Fibroblast of skin of right biceps (primary cell): Measurements from ENCODE around the gene EXOC2.
A peak's percentile ranks its signal among the peaks of the same experiment; 100 is the strongest.

Experiments
- DNase-seq: peaks from one replicate; pipeline ENCODE4 v3.0.0-alpha.2; 2013

Gene EXOC2

DNA sequence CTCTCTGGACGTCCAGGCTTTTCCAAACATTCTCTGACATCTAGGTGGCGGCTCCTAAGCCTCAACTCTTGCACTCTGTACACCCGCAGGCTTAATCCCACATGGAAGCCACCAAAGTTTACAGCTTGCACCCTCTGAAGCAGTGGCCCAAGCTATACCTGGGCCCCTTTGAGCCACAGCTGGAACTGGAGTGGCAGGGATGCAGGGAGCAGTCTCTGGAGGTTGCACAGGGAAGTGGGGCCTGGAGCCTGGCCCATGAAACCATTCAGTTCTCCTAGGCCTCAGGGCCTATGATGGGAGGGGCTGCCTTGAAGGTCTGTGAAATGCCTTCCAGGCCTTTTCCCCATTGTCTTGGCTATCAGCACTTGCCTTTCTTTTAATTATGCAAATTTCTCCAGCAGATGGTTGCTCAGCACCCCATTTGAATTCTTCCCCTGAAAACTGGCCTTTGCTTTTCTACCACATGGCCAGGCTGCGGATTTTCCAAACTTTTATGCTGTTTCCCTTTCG, 236.5 kb downstream of the EXOC2 start:
- no peak for DNase-seq

DNA sequence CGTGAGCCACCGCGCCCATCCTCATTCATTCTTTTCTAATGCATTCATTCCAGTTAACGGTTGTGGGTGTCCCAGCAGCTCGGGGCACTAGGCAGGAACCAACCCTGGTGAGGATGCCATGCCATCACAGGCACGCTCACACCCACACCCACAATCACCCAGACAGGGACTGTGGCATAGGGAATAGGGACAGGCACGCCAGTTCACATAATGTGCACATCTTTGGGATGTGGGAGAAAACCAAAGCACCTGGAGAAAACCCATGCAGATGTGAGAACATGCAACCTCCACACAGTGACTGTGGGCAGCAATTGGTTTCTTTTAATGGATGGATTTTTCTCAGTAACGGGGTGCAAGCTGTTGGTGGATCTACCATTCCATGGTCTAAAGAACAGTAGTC, 237.1 kb downstream of the EXOC2 start:
- no peak for DNase-seq

DNA sequence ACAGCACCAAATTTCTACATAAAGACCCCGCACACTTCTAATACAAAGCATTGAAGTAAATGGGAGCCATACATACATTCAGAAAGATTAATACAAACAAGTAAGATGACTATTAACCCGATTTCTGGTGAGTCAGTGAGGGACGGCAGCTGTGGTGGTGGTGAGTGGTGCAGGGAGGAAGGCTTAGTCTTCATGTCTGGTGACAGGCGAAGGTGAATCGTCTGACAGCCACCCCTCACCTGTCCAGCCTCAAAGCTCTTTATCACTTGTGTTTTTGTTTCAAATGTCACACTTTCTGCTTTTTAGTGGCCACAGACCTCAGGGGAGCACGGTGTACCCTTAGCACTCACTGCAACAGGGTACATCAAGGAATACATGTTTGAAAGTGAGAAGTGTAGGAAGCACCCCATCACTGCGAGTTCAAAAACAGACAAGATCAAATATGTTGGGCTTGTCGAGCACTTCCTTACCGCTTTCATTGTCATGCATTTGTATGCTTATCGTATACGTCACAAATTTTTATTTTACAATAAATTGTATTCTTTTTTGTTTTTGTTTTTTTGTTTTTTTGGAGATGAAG, 237.8 kb downstream of the EXOC2 start:
- no peak for DNase-seq

DNA sequence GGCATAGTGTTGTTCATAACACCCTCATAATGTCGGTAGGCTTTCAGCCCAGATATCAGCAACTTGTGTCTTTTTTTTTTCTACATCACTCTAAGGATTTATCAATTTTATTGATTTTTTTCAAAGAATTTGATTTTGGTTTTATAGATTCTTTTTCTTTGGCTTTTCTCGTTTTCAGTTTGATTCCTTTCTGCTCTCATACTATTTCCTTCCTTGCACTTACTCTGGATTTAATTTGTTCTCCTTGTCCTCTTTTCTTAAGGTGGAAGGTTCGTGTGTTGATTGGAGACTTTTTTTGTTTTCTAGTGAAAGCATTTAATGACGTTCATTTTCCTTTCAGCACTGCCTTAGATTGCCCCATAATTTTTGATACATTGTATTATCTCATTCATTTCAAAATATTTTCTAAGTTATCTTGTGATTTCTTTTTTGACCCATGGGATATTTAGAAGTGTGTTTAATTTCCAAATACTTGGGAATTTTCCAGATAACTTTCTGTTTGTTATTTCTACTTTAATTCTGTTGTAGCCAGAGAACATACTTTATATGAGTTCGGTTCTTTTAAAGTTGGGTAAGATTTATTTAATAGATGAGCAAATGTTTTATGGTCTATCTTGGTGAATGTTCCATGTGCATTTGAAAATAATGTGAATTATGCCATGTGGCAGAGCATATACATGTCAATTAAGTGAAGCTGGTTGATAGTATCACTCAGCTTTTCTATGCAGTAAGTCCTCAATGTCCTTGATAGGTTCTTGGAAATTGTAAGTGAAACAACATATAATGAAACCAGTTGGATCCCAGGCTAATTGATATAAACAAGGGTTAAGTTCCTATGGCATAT, 238.6 kb downstream of the EXOC2 start:
- DNase-seq, result no peak

DNA sequence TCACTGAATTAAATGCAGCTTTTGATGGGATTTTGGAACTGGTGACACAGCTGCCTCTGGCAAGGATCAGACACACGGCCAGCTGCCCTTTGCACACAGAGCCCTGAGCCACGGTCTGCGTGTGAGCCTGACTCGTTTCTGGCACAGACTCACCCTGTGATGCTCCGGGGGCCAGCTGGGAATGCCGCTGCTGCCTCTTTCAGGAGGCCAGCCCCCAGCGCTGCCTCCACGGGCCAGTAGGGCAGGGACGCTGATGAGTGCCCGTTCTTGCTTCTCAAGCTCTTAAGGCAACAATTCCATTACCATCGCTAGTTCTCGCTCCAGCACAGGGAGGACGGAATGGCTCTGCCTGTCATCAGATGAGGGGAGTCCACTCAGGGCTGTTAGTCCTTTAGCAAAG, 239.8 kb downstream of the EXOC2 start:
- DNase-seq, result no peak

DNA sequence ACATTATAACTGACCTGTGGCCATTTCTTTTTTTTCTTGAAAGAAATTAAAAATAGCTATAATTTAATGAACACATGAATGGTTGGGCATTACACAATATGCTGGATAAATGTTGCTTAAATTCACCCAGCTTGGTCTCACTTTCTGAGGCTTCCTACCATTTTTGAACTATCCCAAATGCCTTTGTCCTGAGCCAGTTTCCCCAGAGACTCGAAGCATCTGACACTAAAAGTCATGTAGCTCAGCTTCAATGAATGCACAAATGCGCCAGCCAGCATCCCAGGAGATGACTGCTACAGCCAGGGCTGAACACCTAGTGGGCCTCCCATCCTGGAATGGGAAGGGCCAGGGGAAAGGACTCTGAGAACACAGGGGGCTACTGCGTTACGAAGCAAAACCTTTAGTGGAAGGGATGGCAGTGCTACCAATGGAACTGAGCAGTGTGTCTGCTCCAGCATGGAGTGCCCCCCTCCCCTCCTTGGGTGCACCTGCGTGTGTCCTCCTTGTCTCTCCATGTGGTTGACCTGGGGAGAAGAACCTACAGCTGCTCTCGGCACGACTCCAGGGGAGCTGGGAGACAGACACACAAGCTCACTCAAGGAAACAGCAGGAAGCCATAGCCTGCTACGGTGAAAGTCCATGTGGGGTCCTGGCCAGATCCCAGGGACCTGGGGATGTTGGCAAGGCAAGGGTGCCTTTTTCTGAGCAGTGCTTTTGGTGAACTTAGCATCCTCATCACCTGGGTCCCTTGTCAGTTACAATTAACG, 240.5 kb downstream of the EXOC2 start:
- DNase-seq, result peak; percentile 22

DNA sequence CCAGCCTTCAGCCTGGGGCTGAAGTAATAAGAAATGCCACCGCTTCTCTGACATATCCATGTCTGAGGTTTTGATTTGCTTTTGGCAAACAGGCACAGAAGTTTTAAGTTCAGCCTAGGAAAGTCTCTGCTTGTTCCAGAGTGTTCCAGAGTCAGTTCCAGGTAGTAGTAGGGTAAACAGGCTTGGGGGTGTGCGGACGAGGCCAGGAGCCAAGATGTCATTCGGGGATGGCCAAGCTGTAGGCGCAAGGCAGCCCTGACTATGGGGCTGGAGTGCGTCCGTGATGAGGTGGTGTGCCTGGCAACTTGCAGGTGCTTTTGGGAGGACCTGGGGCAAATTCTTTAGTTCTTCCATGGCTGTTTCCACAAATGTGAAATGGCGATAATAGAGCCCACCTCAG, 241.1 kb downstream of the EXOC2 start:
- DNase-seq, result no peak

DNA sequence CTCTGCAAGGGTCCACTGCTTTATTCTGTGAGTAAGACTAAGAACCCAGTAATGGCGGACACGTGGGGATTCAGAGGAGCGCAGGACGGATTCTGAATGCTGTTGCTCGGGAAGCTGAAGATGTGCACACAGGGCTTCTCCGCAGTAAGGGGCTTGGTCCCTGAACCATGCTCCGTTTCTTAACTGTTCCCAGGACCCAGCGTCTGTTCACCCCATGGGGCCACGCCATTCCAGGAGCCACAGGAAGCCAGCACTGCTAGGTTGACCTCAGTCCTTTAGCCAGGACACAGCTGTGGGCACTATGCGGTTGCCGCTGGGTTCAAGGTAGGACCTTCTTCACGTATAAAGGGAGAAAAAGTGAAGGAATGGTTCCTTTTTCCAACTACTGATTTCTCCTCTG, 241.6 kb downstream of the EXOC2 start:
- DNase-seq, result no peak

DNA sequence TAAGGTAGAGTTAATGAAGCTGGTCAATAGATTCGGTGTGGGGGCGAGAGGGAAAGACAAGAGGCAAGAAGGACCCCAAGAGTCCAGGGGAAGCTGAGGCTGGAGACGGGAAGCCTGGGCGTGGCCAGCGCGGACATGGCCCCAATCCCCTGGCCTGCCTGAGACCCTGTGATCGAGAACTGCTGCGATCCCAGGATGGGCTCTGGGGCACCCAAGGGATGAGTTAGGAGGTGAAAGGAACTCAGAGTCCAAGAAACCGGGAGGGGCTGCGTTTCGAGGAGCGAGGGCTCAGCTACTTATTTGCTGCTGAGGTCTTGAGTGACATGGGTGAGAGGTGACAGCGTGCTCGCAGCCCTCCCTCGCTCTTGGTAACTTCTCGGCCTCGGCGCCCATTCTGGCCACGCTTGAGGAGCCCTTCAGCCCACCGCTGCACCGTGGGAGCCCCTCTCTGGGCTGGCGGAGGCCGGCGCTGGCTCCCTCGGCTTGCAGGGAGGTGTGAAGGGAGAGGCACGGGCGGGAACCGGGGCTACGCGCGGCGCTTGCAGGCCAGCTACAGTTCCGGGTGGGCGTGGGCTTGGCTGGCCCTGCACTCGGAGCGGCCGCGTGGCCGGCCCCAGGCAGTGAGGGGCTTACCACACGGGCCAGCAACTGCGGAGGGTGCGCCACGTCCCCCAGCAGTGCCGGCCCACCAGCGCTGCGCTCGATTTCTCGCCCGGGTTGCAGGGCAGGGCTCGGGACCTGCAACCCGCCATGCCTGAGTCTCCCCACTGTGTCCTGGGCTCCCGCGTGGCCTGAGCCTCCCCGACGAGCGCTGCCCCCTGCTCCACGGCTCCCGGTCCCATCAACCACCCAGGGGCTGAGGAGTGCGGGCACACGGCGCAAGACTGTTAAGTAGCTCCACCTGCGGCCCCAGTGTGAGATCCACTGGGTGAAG, 243.2 kb downstream of the EXOC2 start:
- DNase-seq, result no peak

DNA sequence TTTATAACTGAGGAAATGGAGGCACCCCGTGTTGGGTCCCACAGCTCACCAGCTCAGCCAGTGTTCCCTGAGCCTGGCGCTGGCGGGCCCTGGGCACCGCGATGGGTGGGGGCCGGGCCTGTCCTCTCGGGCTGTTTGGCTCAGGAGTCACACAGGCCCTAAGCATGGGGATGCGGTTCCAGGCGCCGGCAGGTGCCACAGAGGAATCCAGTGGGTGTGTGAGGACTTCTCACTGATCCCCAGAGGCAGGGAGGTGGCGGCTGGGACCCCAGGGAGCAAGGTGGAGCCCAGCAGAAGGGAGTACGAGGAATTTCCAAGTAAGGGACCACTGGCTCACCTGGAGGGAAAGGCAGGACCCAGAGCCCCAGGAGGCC, 243.9 kb downstream of the EXOC2 start:
- DNase-seq, result no peak

DNA sequence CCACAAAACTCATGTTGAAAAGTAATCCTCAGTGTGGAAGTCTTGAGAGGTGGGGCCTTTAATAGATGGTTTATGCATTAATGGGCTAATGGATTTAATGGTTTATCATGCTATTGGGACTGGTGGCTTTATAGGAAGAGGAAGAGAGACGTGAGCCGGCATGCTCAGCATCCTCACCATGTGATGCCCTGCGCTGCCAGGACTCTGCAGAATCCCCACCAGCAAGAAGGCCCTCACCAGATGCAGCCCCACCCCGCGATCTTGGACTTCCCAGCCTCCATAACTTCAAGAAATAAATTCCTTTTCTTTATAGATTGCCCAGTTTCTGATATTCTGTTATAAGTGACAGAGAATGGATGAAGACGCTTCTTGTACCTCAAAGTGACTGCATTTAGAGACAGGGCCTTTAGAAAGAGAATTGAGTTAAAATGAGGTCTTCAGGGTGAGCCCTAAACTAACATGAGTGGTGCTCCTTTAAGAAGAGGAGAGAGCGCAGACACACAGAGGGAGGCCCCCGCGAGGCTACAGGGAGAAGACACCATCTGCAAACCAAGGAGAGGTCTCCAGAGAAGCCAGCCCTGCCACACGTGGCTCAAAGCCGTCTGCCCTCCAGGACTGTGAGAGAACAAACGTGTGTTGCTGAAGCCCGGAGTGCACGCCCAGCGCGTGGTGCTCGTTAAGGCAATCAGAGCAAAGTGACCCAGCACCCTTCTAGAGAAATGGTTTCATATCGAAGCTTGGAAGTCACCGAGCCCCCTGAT, 244.5 kb downstream of the EXOC2 start:
- DNase-seq, result no peak

DNA sequence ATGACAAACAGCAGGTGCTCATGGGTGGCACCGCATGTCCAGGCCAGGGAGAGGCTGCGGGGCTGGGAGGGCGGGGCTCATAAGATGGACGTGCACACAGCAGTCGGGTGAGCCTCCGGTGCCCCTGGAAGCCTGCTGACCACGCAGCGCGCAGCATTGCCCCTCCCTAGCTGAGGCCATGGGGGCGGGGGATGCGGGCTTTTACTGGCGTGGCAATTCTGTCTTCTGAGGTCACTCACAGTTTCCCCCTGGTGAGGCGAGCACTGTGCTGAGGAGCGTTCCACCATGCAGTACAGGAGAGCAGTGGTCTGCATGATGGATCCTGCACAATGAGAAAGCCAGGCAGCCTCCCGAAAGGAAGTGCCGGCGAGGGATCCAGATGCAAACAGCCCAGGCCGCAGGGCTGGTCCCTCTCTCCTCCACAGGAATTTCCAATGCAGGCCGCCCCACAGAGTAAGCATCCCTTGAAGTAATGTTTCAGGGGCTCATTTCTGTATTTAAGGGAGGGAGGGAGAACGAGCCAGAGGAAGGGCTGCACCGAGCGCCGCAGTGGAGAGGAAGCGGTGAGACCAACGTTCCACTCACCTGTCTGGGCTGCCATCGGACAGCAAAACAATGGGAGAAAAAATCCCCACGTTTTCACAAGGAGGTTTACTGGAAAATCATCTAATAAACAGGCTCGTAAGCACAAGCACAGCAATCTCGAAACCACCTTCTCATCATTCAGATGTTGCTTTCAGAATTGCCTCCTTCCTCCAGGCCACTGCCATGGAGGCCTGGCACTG, 245.4 kb downstream of the EXOC2 start:
- DNase-seq, result no peak

DNA sequence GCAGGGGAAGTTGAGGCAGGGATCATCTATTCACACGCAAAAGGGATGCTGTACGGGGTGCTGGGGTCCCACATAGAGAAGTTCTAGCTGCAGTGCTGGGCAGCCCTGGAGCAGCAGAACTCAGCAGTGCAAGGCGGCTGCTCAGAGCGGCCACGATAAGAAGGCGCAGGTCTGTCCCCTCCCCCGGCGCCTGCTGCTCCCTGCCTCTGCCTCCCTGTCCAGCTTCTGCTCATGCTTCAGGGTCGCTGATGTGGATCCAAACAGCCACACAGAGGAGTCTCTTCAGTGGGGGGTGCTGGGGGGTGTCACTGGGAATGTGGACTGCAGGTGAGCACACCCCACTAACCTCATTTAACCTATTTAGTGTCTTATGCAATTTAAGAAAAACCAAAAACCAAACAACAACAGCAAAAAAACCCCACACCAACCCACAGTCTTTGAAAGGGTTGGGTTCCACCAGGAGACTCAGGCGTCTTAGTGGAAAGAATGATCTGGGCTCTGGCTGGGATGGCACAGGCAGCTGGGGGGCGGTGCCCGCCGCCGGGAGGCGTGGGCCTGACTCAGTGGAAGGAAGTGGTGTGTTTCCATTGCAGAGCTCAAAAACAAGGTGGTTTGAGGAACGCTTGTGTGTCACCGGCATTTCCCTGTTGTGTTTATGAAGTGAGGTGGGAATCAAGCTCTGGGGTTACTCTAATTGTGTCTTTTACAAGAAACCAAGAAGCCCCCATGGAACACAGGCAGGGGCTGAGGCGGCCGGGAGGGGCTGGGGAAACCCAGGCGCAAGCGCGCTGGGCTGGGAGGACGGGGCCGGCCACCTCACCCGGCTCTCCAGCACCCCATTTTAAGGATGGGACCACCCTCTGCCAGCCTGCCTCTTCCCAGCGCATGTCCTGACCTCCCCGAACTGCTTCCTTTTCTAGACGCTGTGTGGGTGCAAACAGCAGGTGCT, 246.2 kb downstream of the EXOC2 start:
- DNase-seq, result no peak

DNA sequence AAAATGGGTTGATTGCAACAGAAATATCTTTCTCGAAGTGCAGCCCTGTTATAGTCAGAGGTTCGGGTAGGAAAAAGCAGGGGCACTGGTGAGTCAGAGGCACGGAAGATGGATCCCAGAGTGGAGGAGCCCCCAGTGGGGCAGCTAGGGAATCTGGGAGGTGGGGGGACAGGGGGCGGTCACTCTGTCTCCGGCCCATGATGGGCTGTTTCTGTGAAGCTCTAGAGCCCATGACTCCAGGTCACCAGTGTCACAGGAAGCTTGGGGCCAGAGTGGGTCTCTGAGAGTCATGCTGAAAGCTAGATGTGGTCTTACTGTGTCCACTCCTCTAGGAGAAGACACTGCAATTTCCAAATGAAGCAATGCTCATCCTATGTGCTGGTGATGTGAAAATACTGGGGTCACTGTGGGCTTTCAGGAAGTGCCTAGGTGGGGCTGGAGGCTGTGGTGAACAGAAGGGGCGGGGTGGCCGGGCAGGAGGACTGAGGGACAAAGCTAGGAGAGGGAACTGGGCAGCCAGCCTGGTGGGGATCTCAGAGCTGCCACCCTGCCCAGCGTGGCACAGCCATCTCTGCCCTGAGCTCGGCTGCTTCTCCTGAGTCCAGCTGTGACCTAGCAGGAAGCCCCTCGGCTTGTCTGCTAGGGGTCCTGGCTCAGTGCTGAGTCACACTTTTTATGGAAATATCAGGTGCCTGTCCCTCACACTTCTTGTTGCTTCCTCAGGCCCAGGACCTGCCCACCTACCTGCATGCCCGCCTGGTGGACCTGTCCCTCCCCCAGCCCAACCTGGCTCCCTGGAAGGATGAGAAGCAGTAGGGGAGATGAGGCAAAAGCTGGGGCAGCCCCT, 247.1 kb downstream of the EXOC2 start:
- no peak for DNase-seq

DNA sequence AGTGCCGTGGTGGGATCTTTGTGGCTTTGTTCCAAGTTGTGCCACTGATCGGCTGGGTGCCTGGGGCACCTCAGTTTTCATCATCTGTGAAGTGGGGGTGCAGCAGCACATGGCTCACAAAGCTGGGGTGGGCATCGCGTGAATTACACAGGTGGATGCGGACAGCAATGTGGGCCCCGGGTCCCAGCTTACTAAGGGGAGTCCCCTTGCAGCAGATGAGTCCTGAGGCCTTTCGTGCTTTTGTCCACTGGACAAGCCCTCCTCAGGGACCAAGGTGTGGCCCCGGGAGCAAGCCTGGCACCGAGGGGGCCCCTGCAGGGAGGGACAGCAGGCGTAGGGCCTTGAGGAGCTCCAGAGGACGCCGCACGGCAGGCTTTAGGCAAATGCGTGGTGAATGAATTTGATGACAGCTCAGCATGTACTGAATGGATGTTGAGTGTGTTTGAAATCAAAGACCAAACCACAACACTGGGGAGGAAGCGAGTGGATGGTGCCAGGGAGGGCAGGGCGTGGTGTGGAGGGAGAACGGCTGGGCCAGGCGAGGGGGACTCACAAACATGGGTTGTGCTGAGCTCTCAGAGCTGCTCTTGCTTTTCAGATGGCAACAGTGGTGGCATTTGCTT, 248.2 kb downstream of the EXOC2 start:
- DNase-seq, result no peak

DNA sequence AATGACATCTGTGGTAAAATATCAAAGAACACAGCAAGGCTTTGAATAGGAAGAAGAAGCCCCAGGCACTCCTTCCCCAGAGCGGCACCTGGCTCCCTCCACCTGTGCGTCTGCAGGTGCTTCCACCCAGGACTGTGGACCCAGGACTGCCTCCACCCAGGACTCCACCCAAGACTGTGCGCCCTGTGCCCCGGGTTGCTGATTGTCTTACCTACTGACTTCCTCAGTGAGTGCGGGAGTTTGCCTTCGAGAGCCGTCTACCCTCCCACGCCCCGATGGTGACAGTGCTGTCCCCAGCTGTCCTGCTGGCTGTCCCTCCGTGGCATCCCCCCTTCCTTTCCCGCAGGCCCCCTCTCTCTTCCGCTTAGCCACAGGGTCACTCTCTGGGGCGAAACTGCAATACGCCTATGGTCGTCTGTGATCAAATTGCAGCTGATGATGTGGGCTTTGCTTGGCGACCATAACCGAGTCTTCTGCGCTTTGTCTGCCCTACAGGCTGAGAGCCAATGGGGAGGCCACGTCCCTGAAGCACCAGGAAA, 249.2 kb downstream of the EXOC2 start:
- DNase-seq, result no peak

DNA sequence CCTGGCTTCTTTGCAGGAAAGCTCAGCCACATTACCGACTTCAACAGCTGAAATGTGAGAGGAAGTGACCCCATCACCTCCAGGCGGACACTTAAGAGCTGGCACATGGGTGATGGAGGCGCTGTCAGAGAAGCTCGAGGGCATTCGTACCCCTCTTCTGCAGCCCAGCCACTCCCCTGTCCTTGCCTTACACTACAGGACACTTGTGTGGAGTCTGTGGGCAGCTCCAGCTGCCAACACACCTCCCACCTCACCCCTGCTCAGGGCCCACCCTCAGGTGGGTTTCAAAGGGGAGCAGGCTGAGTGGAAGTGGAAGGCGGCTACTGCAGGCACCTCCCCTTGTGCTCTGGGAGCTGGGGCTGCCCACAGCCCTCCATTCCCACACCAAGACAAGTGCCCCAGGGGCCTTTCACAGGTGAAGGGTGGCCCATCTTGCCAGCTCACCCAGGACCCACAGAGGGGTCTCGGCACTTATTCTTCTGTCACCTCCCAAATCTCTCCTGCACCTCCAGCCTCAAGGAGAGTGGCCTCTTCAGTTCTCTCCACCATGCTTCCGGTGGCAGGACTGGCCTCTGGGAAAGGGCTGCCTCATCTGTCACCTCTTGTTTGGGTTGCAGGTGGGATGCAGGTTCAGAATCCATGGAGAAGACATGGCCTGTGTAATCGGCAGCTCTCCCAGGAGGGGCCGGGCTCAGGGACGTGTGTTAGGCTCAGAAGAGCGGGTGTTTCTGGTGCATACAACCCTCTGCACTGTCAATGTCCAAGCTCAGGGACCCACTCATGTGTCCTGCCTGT, 251.6 kb downstream of the EXOC2 start:
- no peak for DNase-seq
